Activated naive CD4-positive, alpha-beta T cell treated with anti-CD3 and anti-CD28 coated beads, Interleukin-2, amount 50 U/mL, for 72 hours (primary cell): Measurements from ENCODE around the gene PTGER1. TPM values are rescaled to one million over a fixed set of nuclear protein-coding genes. Genes with fewer than 3 reads are reported as not detected.
"Not testable (repeated sequence)": the region's sequence is repeated elsewhere in the genome, so short reads cannot be mapped to it uniquely, and the experiment has no call there.

Source experiments
- ATAC-seq, 2 donors: fragments of 150-1000 bp; cut with Tn5 transposase; 2 replicates each; pipeline ENCODE4 v1.10.0; 2021; ENCODE audit warnings: mild to moderate bottlenecking in 2 of 2, moderate library complexity in 2 of 2
- DNase-seq, 2 donors: peaks; one replicate each; pipeline ENCODE4 v3.0.0; 2021 to 2022; ENCODE audit warnings: low spot score in 2 of 2
- H3K27ac Mint-ChIP-seq, 2 donors: one replicate each; pipeline ENCODE4 v1.8.0; 2022; ENCODE audit warnings: mild to moderate bottlenecking in 2 of 2, mixed read lengths in 2 of 2
- H3K36me3 Mint-ChIP-seq, 2 donors: one replicate each; pipeline ENCODE4 v1.8.0; 2022; ENCODE audit warnings: mixed read lengths in 2 of 2
- H3K9me3 Mint-ChIP-seq, 2 donors: one replicate each; pipeline ENCODE4 v1.8.0; 2022; ENCODE audit warnings: mixed read lengths in 2 of 2
- total RNA-seq, 2 donors: library from RNA; stranded (reverse); gene quantifications; one replicate each; pipeline ENCODE4 v1.2.3, GENCODE V29; 2022

Gene PTGER1
- total RNA-seq, 2 donors from 2014 or later, result 0.20 to 0.97 TPM

- Mint-ChIP-seq H3K27ac (peak overlapping the region; percentile 82 to 87), H3K9me3 (no peaks in the 10 kb centered on the region), H3K36me3 (no peaks in the 10 kb centered on the region)
- DNase-seq, result no peak
- no peak for ATAC-seq
Observed at GRCh38 chr19:14507704-14508542, 32.8 kb upstream of the PTGER1 start.

- ATAC-seq, result peak; percentile 64 to 76
- Mint-ChIP-seq H3K36me3 (no peaks in the 10 kb centered on the region), H3K27ac (peak overlapping the region; percentile 82), H3K9me3 (no peaks in the 10 kb centered on the region)
- peak; percentile 79 to 89 for DNase-seq
Observed at GRCh38 chr19:14505488-14506239, 30.5 kb upstream of the PTGER1 start.

GRCh38 chr19:14504575-14504974, 29.4 kb upstream of the PTGER1 start:
- DNase-seq, ATAC-seq, H3K9me3 Mint-ChIP-seq, H3K27ac Mint-ChIP-seq, H3K36me3 Mint-ChIP-seq: not testable (repeated sequence)

- H3K27ac Mint-ChIP-seq, result peak overlapping the region in 1 of 2 donors; percentile 61
- no peaks in the 10 kb centered on the region for H3K36me3 Mint-ChIP-seq
- no peaks in the 10 kb centered on the region for H3K9me3 Mint-ChIP-seq
- ATAC-seq (no peak), DNase-seq (no peak)
Observed at GRCh38 chr19:14503285-14503684, 28.1 kb upstream of the PTGER1 start.

- no peak for DNase-seq
- Mint-ChIP-seq H3K27ac (no peak overlapping the region), H3K36me3 (no peaks in the 10 kb centered on the region), H3K9me3 (no peaks in the 10 kb centered on the region)
- no peak for ATAC-seq
Observed at GRCh38 chr19:14502334-14503092, 27.4 kb upstream of the PTGER1 start.

- ATAC-seq, result no peak
- Mint-ChIP-seq H3K27ac (no peak overlapping the region), H3K36me3 (no peaks in the 10 kb centered on the region), H3K9me3 (no peaks in the 10 kb centered on the region)
- DNase-seq, result no peak
Observed at GRCh38 chr19:14497228-14497921, 22.2 kb upstream of the PTGER1 start.

GRCh38 chr19:14496834-14497227, 21.7 kb upstream of the PTGER1 start:
- no peak for DNase-seq
- ATAC-seq, result no peak
- Mint-ChIP-seq H3K36me3 (no peaks in the 10 kb centered on the region), H3K27ac (peak overlapping the region; percentile 60 to 80), H3K9me3 (no peaks in the 10 kb centered on the region)

GRCh38 chr19:14496029-14496833, 21.1 kb upstream of the PTGER1 start, which contains the start of gene GIPC1:
Gene GIPC1 (minus strand): TSS chr19:14496127. CDS start chr19:14482976, 13,151 bp downstream.
- H3K36me3 Mint-ChIP-seq, result no peaks in the 10 kb centered on the region
- peak; percentile 91 to 92 for DNase-seq
- peak; percentile 94 to 95 for ATAC-seq
- no peaks in the 10 kb centered on the region for H3K9me3 Mint-ChIP-seq
- peak within 1 kb of the TSS; percentile 65 to 80 for H3K27ac Mint-ChIP-seq

- ATAC-seq (no peak), DNase-seq (no peak)
- H3K27ac Mint-ChIP-seq, result peak overlapping the region in 1 of 2 donors; percentile 80
- H3K9me3 Mint-ChIP-seq, result no peaks in the 10 kb centered on the region
- H3K36me3 Mint-ChIP-seq, result no peaks in the 10 kb centered on the region
Observed at GRCh38 chr19:14495672-14496028, 20.5 kb upstream of the PTGER1 start.

- Mint-ChIP-seq H3K9me3 (no peaks in the 10 kb centered on the region), H3K36me3 (no peaks in the 10 kb centered on the region), H3K27ac (peak overlapping the region in 1 of 2 donors; percentile 65)
- no peak for DNase-seq
- ATAC-seq, result no peak
Observed at GRCh38 chr19:14494910-14495671, 19.9 kb upstream of the PTGER1 start.

GRCh38 chr19:14494411-14494810, 19.3 kb upstream of the PTGER1 start:
- ATAC-seq (no peak), DNase-seq (no peak)
- no peaks in the 10 kb centered on the region for H3K36me3 Mint-ChIP-seq
- H3K9me3 Mint-ChIP-seq, result no peaks in the 10 kb centered on the region
- H3K27ac Mint-ChIP-seq, result peak overlapping the region in 1 of 2 donors; percentile 2

GRCh38 chr19:14492756-14493337, 17.7 kb upstream of the PTGER1 start:
- no peaks in the 10 kb centered on the region for H3K36me3 Mint-ChIP-seq
- DNase-seq, result no peak
- H3K27ac Mint-ChIP-seq, result peak overlapping the region in 1 of 2 donors; percentile 7
- no peaks in the 10 kb centered on the region for H3K9me3 Mint-ChIP-seq
- ATAC-seq, result no peak

- no peaks in the 10 kb centered on the region for H3K36me3 Mint-ChIP-seq
- ATAC-seq, result no peak
Observed at GRCh38 chr19:14487370-14488125, 12.4 kb upstream of the PTGER1 start.

More at GRCh38 chr19:14487370-14488125, 12.4 kb upstream of the PTGER1 start:
- H3K27ac Mint-ChIP-seq, result peak overlapping the region; percentile 33 to 59
- no peak for DNase-seq
- H3K9me3 Mint-ChIP-seq, result no peaks in the 10 kb centered on the region
